ENCODE measurements around the gene CMTM2.
"Not testable (repeated sequence)": the region's sequence is repeated elsewhere in the genome, so short reads cannot be mapped to it uniquely, and the experiment has no call there.

CMTM2 gene

DNA sequence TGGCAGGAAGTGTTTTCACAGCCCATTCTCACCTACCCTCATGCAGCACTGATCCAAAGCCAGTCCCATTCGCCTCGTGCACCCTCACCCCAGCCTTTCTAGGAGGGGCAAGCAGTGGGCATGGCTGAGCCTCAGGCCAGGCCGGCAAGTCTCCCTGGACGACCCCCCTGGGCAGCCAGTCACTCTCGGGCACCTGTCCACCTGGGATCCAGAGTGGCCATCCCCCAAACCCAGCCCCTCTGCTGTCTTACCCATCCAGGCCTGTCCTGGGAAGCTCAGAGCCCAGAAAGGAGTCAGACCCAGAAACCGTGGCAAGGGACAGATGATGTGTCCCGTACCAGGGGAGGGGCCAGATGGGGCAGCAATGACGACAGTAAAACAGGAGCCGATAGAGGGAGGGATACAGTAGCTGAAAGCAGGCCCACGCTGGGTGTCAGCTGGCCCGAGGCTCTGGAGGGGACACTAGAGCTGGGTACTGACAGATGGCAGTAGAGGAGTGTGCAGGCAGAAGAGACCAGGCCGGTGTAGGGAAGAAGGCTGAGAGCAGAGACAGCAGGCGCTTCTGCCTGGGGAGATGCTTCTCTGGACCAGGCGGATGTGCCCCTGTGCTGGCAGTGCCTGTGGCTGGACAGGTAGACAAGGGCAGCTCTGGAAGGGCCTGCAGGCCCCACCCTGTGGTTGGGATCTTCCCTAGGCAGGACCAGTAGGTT is 31.0 kb downstream of the CMTM2 start:
- no peak for DNase-seq

DNA sequence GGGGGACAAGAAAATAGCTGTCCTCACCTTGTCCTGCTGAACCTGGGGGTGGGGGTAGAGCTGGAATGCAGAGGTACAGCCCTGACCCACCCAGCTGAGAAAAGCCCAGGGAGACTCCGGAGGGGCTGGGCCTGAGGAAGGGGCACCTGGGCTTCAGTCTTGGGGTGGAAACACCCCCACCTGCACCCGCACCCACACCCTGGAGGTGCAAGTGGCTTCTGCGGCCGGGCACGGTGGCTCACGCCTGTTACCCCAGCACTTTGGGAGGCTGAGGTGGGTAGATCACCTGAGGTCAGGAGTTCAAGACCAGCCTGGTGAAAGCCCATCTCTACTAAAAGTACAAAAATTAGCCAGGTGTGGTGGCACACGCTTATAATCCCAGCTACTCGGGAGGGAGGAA is 32.6 kb downstream of the CMTM2 start:
- not testable (repeated sequence) for DNase-seq

DNA sequence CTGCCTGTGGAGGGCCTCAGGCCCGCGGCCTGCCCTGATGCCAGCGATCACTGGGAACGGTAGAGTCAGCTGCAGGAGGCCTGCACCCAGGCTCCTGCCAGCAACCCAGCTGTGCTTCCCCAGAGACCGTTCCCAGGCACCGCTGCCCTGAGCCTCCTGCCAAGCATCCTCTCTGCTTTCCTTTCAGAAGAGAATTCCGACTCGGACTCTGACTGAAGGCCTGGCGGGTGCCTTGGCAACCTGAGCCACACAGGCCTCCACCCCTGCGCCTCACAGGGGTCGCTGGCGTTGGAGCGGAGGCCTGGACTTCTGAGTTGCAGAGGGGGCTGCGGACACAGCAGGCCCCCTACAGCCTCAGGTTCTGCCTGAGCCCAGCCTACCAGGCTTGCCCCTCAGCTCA is 33.2 kb downstream of the CMTM2 start:
- DNase-seq: no peak

DNA sequence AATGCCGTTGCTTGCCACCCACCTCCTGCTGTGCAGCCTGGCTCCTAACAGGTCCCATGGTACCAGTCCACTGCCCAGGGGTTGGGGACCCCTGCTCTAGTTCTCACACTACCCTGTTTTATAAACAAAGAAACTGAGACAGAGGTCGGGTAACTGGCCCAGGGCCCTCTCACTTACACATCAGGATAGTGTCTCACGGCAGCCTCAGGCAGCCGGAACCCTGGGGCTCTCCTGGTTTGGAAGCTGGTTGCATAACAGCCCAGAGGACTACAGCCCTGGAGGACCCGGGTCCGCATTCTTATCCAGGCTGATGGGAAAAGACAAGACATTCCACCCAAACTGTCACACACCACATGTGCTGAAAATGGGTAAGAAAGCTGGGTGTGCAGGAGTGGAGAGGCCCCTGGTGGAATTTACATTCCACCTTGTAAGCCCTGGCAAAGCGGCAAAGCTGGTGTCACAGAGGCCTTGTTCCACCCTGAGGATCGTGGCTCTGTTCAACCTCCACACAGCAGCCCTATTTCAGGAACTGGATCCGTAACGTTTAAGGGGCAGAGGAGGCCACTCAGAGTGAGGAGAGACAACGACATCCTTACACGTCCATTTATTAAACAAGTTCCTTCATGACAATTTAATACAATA is 35.0 kb downstream of the CMTM2 start:
- no peak for DNase-seq

DNA sequence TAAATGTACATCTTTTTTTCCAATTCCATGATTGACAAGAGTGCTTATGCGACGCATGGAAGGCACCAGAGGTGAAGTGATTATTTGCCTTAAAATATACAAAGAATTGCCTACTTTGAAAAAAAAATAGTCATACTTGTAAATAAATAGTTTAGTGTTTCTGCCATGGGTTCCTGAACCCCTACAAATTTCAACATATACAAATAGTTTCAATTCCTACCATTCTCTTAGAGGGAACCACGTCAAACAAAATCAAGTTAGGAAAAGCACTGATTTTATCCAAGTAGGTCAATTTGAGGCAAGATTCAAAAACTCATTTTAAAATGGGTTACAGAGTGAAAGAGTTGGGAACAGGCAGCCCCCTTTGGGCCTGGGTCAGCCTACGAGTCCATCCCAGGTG is 36.9 kb downstream of the CMTM2 start:
- DNase-seq: no peak

DNA sequence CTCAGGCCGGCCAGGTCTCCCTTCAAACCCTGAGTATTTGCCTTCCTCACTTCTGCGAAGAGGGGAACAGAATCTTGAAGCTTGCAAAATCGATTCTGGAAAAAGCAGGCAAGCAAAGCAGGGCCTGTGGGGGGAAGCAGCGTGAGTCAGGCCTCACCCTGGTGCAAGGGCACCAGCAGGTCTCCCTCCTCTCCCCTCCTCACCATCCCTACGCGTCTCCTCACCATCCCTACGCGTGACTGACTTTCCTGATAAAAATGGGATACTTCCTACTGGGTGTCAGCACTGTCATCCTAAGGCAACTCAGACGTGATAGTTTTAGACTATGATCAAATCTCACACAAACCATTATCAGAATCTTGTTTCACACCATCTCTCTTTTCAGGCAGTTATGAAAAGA is 37.3 kb downstream of the CMTM2 start:
- DNase-seq: no peak

DNA sequence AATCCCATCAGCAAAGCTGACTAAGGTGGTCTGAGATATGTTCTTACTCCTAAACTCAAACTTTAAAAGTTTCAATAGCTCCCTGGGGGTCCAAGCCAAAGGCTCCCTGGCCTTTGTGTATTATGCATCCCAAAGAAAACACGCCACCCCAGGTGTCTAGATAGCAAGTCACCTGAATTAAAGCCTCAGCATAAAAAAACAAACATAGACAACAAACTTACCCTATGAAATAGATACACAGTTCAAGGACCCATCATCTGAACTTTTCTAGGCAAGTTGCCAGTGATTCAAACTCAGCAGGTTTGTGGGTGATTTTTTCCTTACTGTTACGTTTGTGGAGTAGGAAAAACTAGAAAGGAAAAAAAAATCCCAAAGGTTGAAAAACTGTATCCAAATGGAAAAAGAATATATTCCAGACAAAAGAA is 37.8 kb downstream of the CMTM2 start:
- DNase-seq: no peak

DNA sequence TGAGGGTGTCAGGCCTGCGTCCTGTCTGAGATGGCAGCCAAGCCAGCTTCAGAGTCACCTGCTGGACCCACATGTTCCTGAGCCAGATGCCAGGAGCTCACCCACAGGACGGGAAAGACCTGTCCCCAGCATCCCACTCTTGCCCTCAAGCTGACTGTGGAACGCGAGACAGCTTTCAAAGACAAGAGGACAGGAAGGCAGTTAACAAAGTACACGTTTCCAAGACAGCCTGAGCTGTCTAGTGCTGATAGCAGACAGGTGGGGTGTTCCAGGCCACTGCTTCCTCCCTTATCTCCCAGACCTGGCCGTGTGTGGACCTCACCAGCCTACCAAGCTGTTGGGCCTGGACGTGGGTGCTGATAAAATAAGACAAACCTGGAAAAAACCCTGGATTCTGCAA is 38.5 kb downstream of the CMTM2 start:
- DNase-seq: no peak

DNA sequence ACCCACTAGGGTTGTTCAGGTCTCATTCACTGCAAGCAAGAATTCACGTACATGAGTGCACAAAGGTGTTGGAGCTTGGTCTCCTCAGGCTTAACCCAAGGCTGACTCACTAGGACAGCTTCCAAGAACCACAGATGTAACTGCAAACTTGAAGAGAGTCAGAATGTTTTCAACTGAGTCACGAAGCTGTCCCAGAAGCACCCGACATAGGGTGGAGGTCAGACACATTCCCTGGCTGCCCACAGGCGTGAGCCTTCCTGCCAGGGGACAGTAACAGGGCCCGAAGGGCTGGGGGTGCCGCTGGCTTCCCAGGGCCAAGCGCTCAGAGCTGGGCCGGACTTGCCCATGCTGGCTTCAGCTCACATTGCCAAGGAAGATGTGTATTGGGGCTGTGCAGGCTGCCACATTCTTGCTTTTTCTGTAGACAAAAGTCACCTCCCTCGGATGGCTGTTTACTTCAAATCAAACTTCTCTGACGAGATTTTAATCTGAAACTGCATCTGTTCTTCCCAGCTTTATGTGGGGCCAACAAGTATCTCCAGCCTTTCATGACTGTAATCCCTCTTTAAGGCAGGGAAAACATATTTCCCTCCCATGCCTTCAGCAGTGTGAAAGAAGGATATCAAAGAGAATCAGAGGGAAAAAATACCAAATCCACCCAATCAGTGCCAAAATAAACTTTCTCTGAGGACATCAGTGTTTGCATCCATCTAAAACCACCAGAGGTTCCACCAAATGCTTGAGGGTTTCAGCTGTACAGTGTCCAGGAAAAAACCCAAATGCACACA is 39.5 kb downstream of the CMTM2 start:
- DNase-seq: no peak

DNA sequence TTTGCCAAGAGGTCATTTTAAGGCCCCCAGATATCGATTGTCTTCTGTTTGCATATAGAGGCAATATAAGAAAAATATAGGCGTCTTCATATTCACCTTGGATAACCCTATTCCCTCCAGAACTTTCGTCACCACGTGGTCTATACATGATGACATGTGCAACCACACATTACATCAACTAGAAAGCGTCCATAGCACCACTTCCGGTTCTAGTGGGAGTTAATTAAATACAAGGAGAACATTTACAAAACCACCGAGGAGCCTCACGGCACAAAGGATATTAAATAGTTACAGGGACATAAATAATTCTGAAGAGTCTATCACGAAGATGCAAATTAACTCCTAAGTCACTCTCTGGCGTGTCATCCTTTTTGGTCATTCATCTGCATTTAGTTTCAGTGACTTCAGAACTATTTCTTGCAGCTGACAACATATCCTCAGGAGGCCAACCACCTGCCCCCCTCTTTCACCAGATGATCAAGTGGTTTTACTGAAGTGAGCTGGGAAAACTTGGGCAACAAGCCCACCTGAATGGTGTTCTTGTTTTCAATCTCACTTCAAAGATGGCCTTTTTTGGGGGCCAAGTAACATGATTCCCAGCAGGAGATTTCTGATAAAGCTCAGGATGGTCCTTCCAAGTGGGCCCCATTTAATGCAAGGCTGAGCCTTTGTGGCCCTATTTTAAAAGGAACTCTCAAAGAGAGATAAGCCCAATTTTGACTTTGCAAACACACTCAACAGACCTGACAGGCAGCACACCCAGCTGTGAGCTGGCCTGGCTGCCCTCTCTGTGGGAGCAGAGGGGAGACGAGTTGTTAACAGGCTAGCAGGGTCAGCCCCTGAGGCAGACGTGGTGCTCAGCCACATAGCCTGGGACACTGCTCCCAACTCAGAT is 40.5 kb downstream of the CMTM2 start:
- DNase-seq: no peak

DNA sequence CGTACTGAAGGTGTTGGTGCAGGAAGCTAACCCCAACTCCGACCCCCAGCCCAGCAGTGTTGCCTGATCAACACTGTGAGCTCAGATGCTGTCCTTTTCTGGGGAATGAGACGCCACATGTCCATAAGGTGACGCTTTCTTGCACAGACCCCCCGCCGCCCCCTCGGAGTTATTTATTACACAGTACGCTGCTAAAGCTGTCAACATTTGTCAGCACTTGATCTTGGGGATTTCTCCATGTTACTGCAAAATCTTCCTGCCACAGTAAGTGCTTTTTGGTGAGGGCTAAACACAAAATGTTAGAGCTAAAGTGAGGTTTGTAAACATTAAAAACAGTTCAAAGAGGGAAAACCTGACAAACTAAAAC is 41.1 kb downstream of the CMTM2 start:
- no peak for DNase-seq

DNA sequence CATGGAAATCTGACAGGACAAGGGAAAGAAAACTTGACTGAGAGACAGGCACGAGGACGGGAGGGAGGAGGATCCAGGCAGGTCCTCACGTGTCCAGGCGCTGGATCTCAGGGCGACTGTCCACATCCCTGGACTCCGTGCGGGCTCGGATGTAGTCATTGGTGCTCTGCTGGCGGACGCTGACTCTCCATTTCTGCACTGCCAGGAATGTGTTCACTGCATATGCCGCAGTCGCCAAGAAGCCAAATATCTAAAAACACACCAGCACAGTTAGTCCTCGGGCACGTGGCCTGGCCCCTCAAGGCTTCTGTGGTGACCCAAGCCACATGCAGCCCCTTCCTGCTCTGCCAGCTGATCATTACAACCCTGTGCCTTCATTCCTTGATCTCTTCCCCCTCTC is 42.7 kb downstream of the CMTM2 start:
- no peak for DNase-seq

DNA sequence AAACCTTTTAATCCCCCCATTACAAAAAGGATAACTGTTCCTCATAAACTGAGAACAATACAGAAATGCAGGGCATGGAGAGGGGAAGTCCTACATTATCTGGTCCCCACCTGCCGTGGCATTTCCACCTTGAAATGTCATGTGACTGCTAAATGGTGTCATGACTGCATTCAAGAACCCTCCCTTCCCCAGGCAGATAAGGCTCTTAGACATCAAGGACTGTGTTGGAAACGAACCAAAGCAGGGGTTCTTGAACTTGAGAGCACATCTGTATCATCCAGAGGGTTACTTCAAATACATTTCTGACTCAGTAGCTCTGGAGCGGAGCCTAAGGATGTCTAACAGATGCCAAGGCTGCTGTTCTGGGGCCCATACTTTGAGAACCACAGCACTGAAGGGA is 43.6 kb downstream of the CMTM2 start:
- no peak for DNase-seq

DNA sequence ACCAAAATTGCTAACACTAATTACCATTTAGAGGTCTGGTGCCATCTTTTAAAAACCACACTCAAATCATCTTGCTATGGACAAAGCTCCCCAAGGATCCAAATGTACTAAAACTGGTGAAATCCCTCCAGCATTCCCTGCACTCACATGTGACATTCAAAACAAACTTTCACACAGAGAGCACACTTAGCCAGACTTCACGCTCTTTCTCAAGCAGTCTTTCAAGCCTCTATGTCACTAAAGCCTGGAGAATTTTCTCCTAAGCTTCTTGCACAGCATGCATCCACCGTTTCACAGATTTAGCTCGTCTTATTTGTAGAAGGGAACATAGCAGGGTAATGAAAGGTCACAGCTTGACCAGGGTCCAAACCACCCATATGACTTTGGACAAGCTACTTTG is 44.5 kb downstream of the CMTM2 start:
- DNase-seq: no peak

DNA sequence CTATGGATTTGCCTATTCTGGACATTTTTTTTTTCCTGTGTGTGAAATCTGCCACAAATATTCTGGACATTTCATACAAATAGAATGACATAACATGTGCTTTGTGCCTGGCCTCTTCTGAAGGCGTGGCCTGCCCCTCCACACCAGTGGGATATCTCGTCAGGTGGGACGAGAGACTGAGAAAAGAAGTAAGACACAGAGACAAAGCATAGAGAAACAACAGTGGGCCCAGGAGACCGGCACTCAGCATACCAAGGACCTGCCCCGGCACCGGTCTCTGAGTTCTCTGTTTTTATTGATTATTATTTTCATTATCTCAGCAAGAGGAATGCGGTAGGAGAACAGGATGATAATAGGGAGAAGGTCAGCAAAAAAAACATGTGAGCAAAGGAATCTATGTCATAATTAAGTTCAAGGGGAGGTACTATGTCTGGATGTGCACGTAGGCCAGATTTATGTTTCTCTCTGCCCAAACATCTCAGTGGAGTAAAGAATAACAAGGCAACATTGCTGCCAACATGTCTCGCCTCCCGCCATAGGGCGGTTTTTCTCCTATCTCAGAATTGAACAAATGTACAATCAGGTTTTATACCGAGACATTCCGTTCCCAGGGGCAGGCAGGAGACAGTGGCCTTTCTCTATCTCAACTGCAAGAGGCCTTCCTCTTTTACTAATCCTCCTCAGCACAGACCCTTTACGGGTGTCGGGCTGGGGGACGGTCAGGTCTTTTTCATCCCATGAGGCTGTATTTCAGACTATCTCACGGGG is 48.5 kb downstream of the CMTM2 start:
- DNase-seq: not testable (repeated sequence)

DNA sequence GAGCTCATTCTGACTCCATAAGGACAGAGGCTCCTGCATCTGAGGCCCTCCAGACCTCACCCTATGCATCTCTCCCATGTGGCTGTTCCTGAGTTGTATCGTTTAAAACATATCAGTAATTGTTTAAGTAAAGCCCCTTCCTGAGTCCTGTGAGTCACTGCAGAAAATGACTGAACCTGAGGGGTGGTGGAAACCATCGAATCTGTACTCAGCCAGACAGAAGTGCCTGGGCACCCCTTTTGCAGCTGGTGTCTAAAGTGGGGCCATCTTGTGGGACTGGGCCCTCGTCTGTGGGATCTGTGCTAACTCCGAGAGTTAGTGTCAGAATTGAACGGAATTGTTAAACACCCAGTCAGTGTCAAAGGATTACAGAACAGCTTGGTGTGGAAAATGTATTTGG is 50.6 kb downstream of the CMTM2 start:
- no peak for DNase-seq

DNA sequence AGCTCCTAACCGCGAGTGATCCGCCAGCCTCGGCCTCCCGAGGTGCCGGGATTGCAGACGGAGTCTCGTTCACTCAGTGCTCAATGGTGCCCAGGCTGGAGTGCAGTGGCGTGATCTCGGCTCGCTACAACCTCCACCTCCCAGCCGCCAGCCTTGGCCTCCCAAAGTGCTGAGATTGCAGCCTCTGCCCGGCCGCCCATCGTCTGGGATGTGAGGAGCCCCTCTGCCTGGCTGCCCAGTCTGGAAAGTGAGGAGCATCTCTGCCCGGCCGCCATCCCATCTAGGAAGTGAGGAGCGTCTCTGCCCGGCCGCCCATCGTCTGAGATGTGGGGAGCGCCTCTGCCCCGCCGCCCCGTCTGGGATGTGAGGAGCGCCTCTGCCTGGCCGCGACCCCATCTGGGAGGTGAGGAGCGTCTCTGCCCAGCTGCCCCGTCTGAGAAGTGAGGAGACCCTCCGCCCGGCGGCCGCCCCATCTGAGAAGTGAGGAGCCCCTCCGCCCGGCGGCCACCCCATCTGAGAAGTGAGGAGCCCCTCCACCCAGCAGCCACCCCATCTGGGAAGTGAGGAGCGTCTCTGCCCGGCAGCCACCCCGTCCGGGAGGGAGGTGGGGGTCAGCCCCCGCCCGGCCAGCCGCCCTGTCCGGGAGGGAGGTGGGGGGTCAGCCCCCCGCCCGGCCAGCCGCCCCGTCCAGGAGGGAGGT is 51.4 kb downstream of the CMTM2 start:
- not testable (repeated sequence) for DNase-seq

DNA sequence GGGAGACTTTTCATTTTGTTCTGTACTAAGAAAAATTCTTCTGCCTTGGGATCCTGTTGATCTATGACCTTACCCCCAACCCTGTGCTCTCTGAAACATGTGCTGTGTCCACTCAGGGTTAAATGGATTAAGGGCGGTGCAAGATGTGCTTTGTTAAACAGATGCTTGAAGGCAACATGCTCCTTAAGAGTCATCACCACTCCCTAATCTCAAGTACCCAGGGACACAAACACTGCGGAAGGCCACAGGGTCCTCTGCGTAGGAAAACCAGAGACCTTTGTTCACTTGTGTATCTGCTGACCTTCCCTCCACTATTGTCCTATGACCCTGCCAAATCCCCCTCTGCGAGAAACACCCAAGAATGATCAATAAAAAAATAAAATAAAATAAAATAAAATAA is 52.3 kb downstream of the CMTM2 start:
- not testable (repeated sequence) for DNase-seq

DNA sequence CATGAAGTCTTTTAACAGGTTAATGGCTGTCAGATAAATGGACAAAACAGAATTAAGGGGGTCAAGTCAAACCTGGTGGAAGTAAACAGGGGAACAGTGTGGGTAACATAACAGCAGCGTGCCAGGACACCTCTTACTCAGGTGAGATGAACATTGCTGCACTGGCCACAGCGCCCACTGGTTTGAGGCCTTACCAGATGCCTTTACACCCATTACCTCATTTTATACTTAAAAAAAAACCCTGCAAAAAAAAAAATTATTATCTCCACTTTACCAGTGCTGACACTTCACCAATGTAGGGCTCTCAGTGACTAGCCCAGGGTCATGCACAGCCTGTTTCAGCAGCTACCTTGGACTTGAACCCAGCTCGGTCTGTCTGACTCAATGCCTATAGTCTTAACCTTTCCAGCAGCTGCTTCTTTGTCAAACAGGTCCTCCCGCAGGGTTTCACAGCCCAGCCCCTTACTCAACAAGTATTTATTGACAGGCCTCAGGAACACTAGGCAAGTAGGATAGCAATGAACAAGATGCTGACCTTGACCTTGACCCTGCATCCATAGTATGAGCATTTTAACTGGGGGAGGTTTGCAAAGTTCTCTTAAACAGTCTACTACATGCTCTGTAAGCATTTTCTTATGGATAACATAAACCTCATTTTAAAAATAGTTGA is 55.4 kb downstream of the CMTM2 start:
- no peak for DNase-seq

DNA sequence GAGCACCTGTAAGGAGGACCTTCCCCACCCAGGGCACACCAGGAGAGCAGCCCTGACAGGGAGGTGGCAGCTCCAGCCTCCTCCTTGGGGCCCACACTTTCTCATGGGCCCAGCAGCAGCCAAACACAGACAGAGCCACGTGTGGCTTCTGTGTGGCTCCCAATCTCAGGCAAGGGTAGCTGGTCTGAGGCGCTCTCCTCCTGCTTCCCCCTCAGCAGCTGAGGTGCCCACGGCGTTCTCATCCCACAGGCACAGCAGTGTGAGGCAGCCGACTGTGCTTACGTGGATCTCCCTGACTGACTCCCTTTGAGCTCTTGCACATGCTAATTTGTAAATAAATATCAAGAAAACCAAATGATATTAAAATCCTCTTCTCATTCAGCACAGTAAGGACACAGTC is 56.1 kb downstream of the CMTM2 start:
- no peak for DNase-seq

DNA sequence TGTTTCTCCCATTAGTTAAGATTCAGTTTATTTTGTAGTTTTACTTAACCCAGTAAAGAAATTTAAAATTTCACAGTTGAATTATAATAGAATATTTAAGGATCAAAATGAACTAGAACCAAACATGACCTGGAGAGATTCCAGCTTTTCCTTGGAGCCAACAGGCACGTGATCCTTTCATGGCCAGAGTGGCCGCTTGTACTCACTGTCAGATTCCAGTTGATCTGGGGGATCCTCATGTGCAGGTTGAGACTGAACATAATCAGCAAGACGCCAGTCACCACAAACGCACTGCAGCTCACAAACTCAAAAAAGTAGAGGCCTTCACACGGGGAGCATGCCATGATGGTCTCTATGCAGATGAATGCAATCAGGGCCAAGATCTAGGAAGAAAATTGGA is 56.9 kb downstream of the CMTM2 start:
- no peak for DNase-seq
